ENCODE measurements around the gene C8G. TPM values are rescaled to one million over a fixed set of nuclear protein-coding genes. Genes with fewer than 3 reads are reported as not detected.

The C8G gene
- total RNA-seq, 1 experiment from 2014 or later, result 2.1 TPM

- ChIA-PET RAD21 (ENCODE audit: low non-redundant PET in 1 of 2, low total read pairs in 2 of 2, uncharacterized antibody in 2 of 2, unreplicated experiment in 2 of 2) (interaction anchor here (1.3 kb wide), 2 partner anchors 44 kb away, joined by 3 to 4 read pairs; no protein-coding TSS in a partner anchor), POLR2A (interaction anchor here (0.6 to 1.7 kb wide), 8 partner anchors 9 to 248 kb away, joined by 3 to 19 read pairs (median 6); partner anchors contain the start of genes MAN1B1 and TUBB4B), CTCF (interaction anchor here (0.6 to 1.4 kb wide), 10 partner anchors 10 to 637 kb away, joined by 3 to 9 read pairs (median 4); partner anchors contain the start of gene AJM1)
- no peaks in the 10 kb centered on the region for H3K27me3 ChIP-seq (ENCODE audit: insufficient read depth, low read length)
- peak; percentile 75 for ATAC-seq
- DNase-seq (ENCODE audit: low read depth, low spot score), result peak; percentile 81
- peak within 1 kb of the TSS; percentile 99 for H3K4me2 ChIP-seq (ENCODE audit: low read length)
- no peaks in the 10 kb centered on the region; a peak in 1 of 4 replicates for H3K9me3 ChIP-seq (ENCODE audit: control insufficient read depth in 1 of 2, insufficient read depth in 1 of 2, low read depth in 1 of 2, low read length in 2 of 2)
- H3K4me1 ChIP-seq (ENCODE audit: control insufficient read depth in 1 of 2, insufficient read depth in 2 of 2, low read length in 2 of 2), result peaks cover 34 to 48% of the 10 kb centered on the region in 2 experiments
- peak within 1 kb of the TSS; percentile 97 for H3K9ac ChIP-seq (ENCODE audit: low read length)
- peak within 1 kb of the TSS; percentile 95 for H3K27ac ChIP-seq (ENCODE audit: low read depth, low read length)
- peak within 1 kb of the TSS; percentile 88 to 99 for H3K4me3 ChIP-seq (replicated peaks in 1 of 2; ENCODE audit: low read depth in 1 of 2, low read length in 2 of 2)
- H3K9me2 ChIP-seq (ENCODE audit: insufficient read depth), result no peaks in the 10 kb centered on the region
- H3K79me2 ChIP-seq (ENCODE audit: insufficient read depth, low read length), result peaks cover 20% of the 10 kb centered on the region
- H4K20me1 ChIP-seq (ENCODE audit: insufficient read depth), result no peaks in the 10 kb centered on the region
- no peak within 1 kb of the TSS for H2AFZ ChIP-seq (ENCODE audit: low read depth, low read length, poor library complexity, severe bottlenecking)
- H3K36me3 ChIP-seq (ENCODE audit: control insufficient read depth in 1 of 2, insufficient read depth in 2 of 2, low read length in 2 of 2), result peaks cover 0 to 12% of the 10 kb centered on the region in 2 experiments; a peak in 2 of 4 replicates
- intact Hi-C loops (cut with micrococcal nuclease), result loop anchor here (1.0 kb wide), 1 partner anchor 44 kb away; no protein-coding TSS in a partner anchor
- TSS peak; percentile 89 for BruUV-seq (replicated peaks)
- TF ChIP-seq TCF7L2 (IDR thresholded peaks at IDR 0.05; ENCODE audit: borderline replicate concordance, extremely low read depth, insufficient read depth, insufficient read length), result no peak
- TF ChIP-seq, protein P1, sequence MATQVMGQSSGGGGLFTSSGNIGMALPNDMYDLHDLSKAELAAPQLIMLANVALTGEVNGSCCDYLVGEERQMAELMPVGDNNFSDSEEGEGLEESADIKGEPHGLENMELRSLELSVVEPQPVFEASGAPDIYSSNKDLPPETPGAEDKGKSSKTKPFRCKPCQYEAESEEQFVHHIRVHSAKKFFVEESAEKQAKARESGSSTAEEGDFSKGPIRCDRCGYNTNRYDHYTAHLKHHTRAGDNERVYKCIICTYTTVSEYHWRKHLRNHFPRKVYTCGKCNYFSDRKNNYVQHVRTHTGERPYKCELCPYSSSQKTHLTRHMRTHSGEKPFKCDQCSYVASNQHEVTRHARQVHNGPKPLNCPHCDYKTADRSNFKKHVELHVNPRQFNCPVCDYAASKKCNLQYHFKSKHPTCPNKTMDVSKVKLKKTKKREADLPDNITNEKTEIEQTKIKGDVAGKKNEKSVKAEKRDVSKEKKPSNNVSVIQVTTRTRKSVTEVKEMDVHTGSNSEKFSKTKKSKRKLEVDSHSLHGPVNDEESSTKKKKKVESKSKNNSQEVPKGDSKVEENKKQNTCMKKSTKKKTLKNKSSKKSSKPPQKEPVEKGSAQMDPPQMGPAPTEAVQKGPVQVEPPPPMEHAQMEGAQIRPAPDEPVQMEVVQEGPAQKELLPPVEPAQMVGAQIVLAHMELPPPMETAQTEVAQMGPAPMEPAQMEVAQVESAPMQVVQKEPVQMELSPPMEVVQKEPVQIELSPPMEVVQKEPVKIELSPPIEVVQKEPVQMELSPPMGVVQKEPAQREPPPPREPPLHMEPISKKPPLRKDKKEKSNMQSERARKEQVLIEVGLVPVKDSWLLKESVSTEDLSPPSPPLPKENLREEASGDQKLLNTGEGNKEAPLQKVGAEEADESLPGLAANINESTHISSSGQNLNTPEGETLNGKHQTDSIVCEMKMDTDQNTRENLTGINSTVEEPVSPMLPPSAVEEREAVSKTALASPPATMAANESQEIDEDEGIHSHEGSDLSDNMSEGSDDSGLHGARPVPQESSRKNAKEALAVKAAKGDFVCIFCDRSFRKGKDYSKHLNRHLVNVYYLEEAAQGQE (IDR thresholded peaks at IDR 0.05; ENCODE audit: low read depth), result no peak
- no peak for TF ChIP-seq ATF3 (IDR thresholded peaks at IDR 0.05)
- no peak for TF ChIP-seq SRF (IDR thresholded peaks at IDR 0.05; ENCODE audit: low read depth)
- no peak for TF ChIP-seq SP1 (IDR thresholded peaks at IDR 0.05; ENCODE audit: low read depth)
- TF ChIP-seq ZBTB33 (IDR thresholded peaks at IDR 0.05; ENCODE audit: extremely low read depth, insufficient replicate concordance, low read length), result no peak
- peak; percentile 19 for TF ChIP-seq POLR2A (IDR thresholded peaks at IDR 0.05; ENCODE audit: borderline replicate concordance, extremely low read depth, insufficient read depth, insufficient read length)
- TF ChIP-seq ZFX (IDR thresholded peaks at IDR 0.05), result peak; percentile 83; the same call in 1 of the 2 replicates
- TF ChIP-seq FOSL1 (IDR thresholded peaks at IDR 0.05; ENCODE audit: low read depth), result no peak
- no peak for TF ChIP-seq ELF1 (IDR thresholded peaks at IDR 0.05; ENCODE audit: borderline replicate concordance, low read depth)
- TF ChIP-seq EZH2phosphoT487 (IDR thresholded peaks at IDR 0.05; ENCODE audit: borderline replicate concordance), result no peak
- TF ChIP-seq POLR2AphosphoS5 (IDR thresholded peaks at IDR 0.05; ENCODE audit: low read depth, low read length), result peak; percentile 67
- no peak for TF ChIP-seq EGR1 (IDR thresholded peaks at IDR 0.05; ENCODE audit: low read depth)
- TF ChIP-seq CBX3 (IDR thresholded peaks at IDR 0.05; ENCODE audit: low read depth), result no peak
- no peak for TF ChIP-seq YY1 (IDR thresholded peaks at IDR 0.05; ENCODE audit: extremely low read depth, insufficient replicate concordance, low read depth, low read length)
- TF ChIP-seq RAD21 (IDR thresholded peaks at IDR 0.05; ENCODE audit: low read depth), result no peak
- TF ChIP-seq JUND (IDR thresholded peaks at IDR 0.05), result no peak
- TF ChIP-seq, protein P2, sequence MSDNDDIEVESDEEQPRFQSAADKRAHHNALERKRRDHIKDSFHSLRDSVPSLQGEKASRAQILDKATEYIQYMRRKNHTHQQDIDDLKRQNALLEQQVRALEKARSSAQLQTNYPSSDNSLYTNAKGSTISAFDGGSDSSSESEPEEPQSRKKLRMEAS (IDR thresholded peaks at IDR 0.05), result no peak
- TF ChIP-seq EZH2 (IDR thresholded peaks at IDR 0.05), result no peak
Measured at GRCh38 chr9:136991993-136992818, 47.2 kb downstream of the C8G start, which contains the start of gene PAXX. PAXX (plus strand) TSS chr9:136992422; CDS start chr9:136992444, 22 bp downstream.
